GM12878 (cell line): ENCODE measurements around the gene STPG3. TPM values are rescaled to one million over a fixed set of nuclear protein-coding genes. Genes with fewer than 3 reads are reported as not detected.

Source experiments
- ATAC-seq: fragments of 200-7000 bp; cut with Tn5 transposase; 3 replicates; pipeline ENCODE4 v1.9.1; 2020; ENCODE audit warnings: mild to moderate bottlenecking, moderate library complexity
- BruUV-seq: library from RNA; stranded (reverse); fragments of 400-500 nt; replicated peaks from 2 replicates; lab custom pipeline; 2021; lab: Mats Ljungman, UMichigan
- CTCF ChIA-PET: fragments of 300-600 bp; sonication (Branson Sonifier 250); formaldehyde crosslinking; extraction: SDS; loops from one replicate; lab custom pipeline; 2021; ENCODE audit warnings: inconsistent platforms; lab: Yijun Ruan, JAX
- POLR2A ChIA-PET: fragments of 350-600 bp; formaldehyde crosslinking; extraction: SDS; loops from one replicate; lab custom pipeline; 2021; ENCODE audit warnings: inconsistent platforms; lab: Charles Lee
- RAD21 ChIA-PET: fragments of 300-600 bp; sonication (Branson Sonifier 250); formaldehyde crosslinking; loops from one replicate; lab custom pipeline; 2023; ENCODE audit warnings: antibody characterized with exemption; ENCODE audit not compliant: unreplicated experiment; lab: Charles Lee
- SMC1A ChIA-PET: fragments of 300-600 bp; sonication (Branson Sonifier 250); formaldehyde crosslinking; loops from one replicate; lab custom pipeline; 2023; ENCODE audit not compliant: unreplicated experiment, uncharacterized antibody; lab: Charles Lee
- DNase-seq: peaks from one replicate; pipeline ENCODE4 v3.0.0-alpha.2; 2011; ENCODE audit warnings: low read depth, low spot score
- FAIRE-seq: peaks from 3 replicates; lab custom pipeline; 2011; peaks lifted over from hg19 to GRCh38; lab: Jason Lieb, UNC
- H2AFZ ChIP-seq: 2 replicates; pipeline ENCODE4 v1.6.0; 2011; ENCODE audit warnings: low read depth, low read length, control low read depth; ENCODE audit not compliant: control insufficient read depth
- H3K27ac ChIP-seq: 2 replicates; pipeline ENCODE4 v1.5.1; 2011; ENCODE audit warnings: control low read depth; ENCODE audit not compliant: control insufficient read depth, insufficient read depth
- H3K27me3 ChIP-seq, 2 experiments: replicated peaks in 1 of 2; 2 replicates each; pipeline versions ENCODE4 v1.6.0 to v1.6.1; 2011; ENCODE audit warnings: low read length in 1 of 2; ENCODE audit not compliant: control insufficient read depth in 2 of 2, insufficient read depth in 2 of 2
- H3K36me3 ChIP-seq, 2 experiments: 2 replicates each; pipeline ENCODE4 v1.5.1; 2011; ENCODE audit warnings: low read length in 1 of 2; ENCODE audit not compliant: control insufficient read depth in 2 of 2, insufficient read depth in 2 of 2
- H3K4me1 ChIP-seq: 2 replicates; pipeline ENCODE4 v1.6.1; 2011; ENCODE audit warnings: mild to moderate bottlenecking, low read length, moderate library complexity, mixed read lengths; ENCODE audit not compliant: control insufficient read depth, insufficient read depth
- H3K4me2 ChIP-seq: 2 replicates; pipeline ENCODE4 v1.6.0; 2011; ENCODE audit warnings: control low read depth; ENCODE audit not compliant: control insufficient read depth, insufficient read depth
- H3K4me3 ChIP-seq: fragments of 200-600 bp; sonication (generic); 2 replicates; pipeline ENCODE4 v1.5.1; 2016
- H3K79me2 ChIP-seq: 2 replicates; pipeline ENCODE4 v1.6.0; 2011; ENCODE audit warnings: low read length; ENCODE audit not compliant: control insufficient read depth, insufficient read depth
- H3K9ac ChIP-seq: 2 replicates; pipeline ENCODE4 v1.8.0; 2011; ENCODE audit warnings: low read length, control low read depth, mixed read lengths; ENCODE audit not compliant: control insufficient read depth, insufficient read depth
- H3K9me3 ChIP-seq: replicated peaks from 3 replicates; pipeline ENCODE4 v1.5.1; 2011; ENCODE audit warnings: mild to moderate bottlenecking, low read length; ENCODE audit not compliant: control insufficient read depth, insufficient read depth
- H4K20me1 ChIP-seq: 2 replicates; pipeline ENCODE4 v1.6.0; 2011; ENCODE audit not compliant: control insufficient read depth, insufficient read depth
- CHD2 ChIP-seq: IDR thresholded peaks from 2 replicates; pipeline ENCODE4 v1.6.1; 2011; ENCODE audit warnings: low read depth, low read length, improper control_type of control experiment, borderline replicate concordance
- E2F4 ChIP-seq: IDR thresholded peaks from 2 replicates; pipeline ENCODE4 v1.6.1; 2012; ENCODE audit warnings: low read depth, low read length, improper control_type of control experiment
- MYB ChIP-seq: fragments of 150-350 bp; IDR thresholded peaks from 2 replicates; pipeline ENCODE4 v1.6.1; 2014; ENCODE audit warnings: mild to moderate bottlenecking, low read depth, low read length, borderline replicate concordance
- PAX8 ChIP-seq: fragments of 450-650 bp; IDR thresholded peaks from 2 replicates; pipeline ENCODE4 v1.6.1; 2017; ENCODE audit warnings: mild to moderate bottlenecking, moderate library complexity
- POLR2A ChIP-seq: IDR thresholded peaks from 2 replicates; pipeline ENCODE4 v1.6.1; 2011; ENCODE audit warnings: low read depth, mild to moderate bottlenecking, low read length
- SIX5 ChIP-seq: IDR thresholded peaks from 2 replicates; pipeline ENCODE4 v1.6.1; 2011; ENCODE audit warnings: mild to moderate bottlenecking, low read depth, low read length, moderate library complexity; ENCODE audit not compliant: severe bottlenecking
- TARDBP ChIP-seq: IDR thresholded peaks from 2 replicates; pipeline ENCODE4 v1.6.1; 2016; ENCODE audit warnings: borderline replicate concordance
- YBX1 ChIP-seq: fragments of 450-650 bp; IDR thresholded peaks from 2 replicates; pipeline ENCODE4 v1.6.1; 2016; ENCODE audit warnings: antibody characterized with exemption
- ZNF217 ChIP-seq: fragments of 450-650 bp; IDR thresholded peaks from 2 replicates; pipeline ENCODE4 v1.6.1; 2017; ENCODE audit warnings: antibody characterized with exemption, mild to moderate bottlenecking
- ZNF274 ChIP-seq: IDR thresholded peaks from one replicate; pipeline ENCODE4 v1.8.0; 2011; ENCODE audit not compliant: insufficient read length, insufficient read depth
- WGBS: methylation state at CpG from one replicate; pipeline ENCODE4 v1.1.6; 2016; ENCODE audit warnings: low lambda C conversion rate; ENCODE audit not compliant: insufficient replicate concordance, insufficient coverage; ENCODE audit errors: missing lambda C conversion rate; 5-methylcytosine and 5-hydroxymethylcytosine counted together
- in situ Hi-C: fragments of 300-500 bp; cut with MboI; formaldehyde crosslinking; loops from 9 replicates; pipeline ENCODE4 v1.14.3; 2018; ENCODE audit warnings: mixed read lengths
- intact Hi-C: fragments of 100-400 bp; cut with micrococcal nuclease; formaldehyde crosslinking; loops from one replicate; pipeline ENCODE4 v1.14.2; 2022; ENCODE audit not compliant: unreplicated experiment
- polyA plus RNA-seq, 11 experiments: library from polyadenylated mRNA; depleted of rRNA in 4 of 11; unstranded in 6 of 11; stranded (reverse) in 5 of 11; fragments of >200 nt; fragmentation: Nextera tagmentation in 4 of 11; fragmentation: Illumina TruSeq in 1 of 11; extraction: Ambion mirVana in 4 of 11; extraction: Trizol in 1 of 11; gene quantifications; 1 replicate in 1 of 11; 2 replicates in 10 of 11; pipeline versions ENCODE4 v1.2.1 to v1.2.3, GENCODE V29; 2011 to 2016; ENCODE audit warnings: inconsistent platforms in 2 of 11, missing spikeins in 2 of 11, low read depth in 1 of 11
- total RNA-seq, 4 experiments: library from RNA; depleted of rRNA in 3 of 4; stranded (reverse); fragments of >200 nt in 3 of 4; fragmentation: Illumina TruSeq in 1 of 4; extraction: Trizol in 1 of 4; gene quantifications; 2 replicates each; pipeline versions ENCODE4 v1.2.1 to v1.2.3, GENCODE V29; 2013 to 2021
- TF ChIP-seq, protein P1 (sequence below): IDR thresholded peaks from 2 replicates; pipeline ENCODE4 v1.6.1; 2011; ENCODE audit warnings: low read depth, mild to moderate bottlenecking, low read length, moderate library complexity, borderline replicate concordance; ENCODE audit errors: extremely low read depth
- TF ChIP-seq, protein P2 (sequence below): IDR thresholded peaks from 2 replicates; pipeline ENCODE4 v1.6.1; 2011; ENCODE audit warnings: low read depth, low read length, improper control_type of control experiment, borderline replicate concordance
- TF ChIP-seq, protein P3 (sequence below): fragments of 150-350 bp; IDR thresholded peaks from 2 replicates; pipeline ENCODE4 v1.6.1; 2014; ENCODE audit warnings: mild to moderate bottlenecking, low read depth, low read length

STPG3 gene
- total and polyA plus RNA-seq, 10 of the 15 experiments (the other 5 are each of a cell fraction or from before 2014, with no cell fraction given), result not detected

DNA sequence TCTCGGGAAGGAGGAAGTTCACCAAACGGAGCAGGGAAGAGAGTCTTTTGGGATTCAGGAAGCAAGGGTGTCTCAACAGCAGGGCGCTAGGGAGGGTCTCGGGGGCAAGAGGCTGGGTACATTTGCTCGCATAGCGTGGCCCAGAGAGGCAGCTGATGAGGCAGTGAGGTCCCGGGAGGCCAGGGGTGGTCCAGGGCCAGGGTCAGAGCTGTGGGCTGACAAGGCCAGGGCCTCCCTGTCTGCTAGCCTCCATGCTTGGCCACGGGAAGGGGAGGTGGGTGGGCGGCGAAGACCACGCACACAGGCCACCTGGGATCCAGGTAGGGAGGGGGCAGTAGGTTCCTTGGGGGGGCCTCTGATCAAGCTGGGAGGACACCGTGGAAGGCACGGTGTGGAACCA is 39.6 kb upstream of the STPG3 start:
- FAIRE-seq (no peak), DNase-seq (no peak), ATAC-seq (no peak)
- Histone ChIP-seq H3K4me3 (no peak overlapping the region), H3K4me1 (peaks cover 5% of the 10 kb centered on the region), H3K36me3 (peaks cover 0 to 4% of the 10 kb centered on the region in 2 experiments; a peak in 3 of 4 replicates), H3K9me3 (no peaks in the 10 kb centered on the region), H2AFZ (no peak overlapping the region), H3K27me3 (no peaks in the 10 kb centered on the region), H4K20me1 (no peaks in the 10 kb centered on the region), H3K9ac (no peak overlapping the region), H3K79me2 (peaks cover 9% of the 10 kb centered on the region), H3K4me2 (no peak overlapping the region), H3K27ac (no peak overlapping the region)
- ChIA-PET SMC1A (no interaction called here), POLR2A (no interaction called here), RAD21 (interaction anchor here (1.0 kb wide), 1 partner anchor 12 kb away, joined by 4 read pairs; no protein-coding TSS in a partner anchor), CTCF (no interaction called here)
- BruUV-seq, result no TSS peak
- 86% methylated on average over 13 of the region's 13 CpGs for WGBS
- intact Hi-C loops, result no loop called here
- TF ChIP-seq CHD2 (no peak), POLR2A (peak; percentile 56; the same call in 1 of the 2 replicates), ZNF274 (no peak), ZNF217 (no peak), SIX5 (no peak)
- in situ Hi-C loops, result no loop called here

DNA sequence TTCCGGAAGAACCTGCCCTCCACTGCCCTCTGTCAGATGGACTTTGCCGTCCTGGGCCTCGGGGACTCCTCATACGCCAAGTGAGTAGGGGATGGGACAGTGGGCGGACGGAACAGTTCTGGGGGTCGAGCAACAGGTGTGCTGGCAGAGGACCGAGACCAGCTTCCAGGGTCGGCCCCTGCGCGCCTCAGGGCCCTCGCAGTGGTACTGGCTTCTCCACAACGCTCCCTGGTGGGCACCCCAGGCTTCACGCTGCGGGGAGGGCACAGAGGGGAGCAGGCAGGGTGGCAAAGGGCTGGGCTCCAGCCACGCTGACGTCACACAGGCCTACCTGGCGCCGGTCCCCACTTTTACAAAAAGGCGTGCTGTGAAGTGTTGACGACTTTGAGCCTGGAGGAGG is 38.6 kb upstream of the STPG3 start:
- Histone ChIP-seq H3K4me2 (no peak overlapping the region), H3K9me3 (no peaks in the 10 kb centered on the region), H3K4me3 (no peak overlapping the region), H3K79me2 (no peaks in the 10 kb centered on the region; the same call in 1 of the 2 replicates), H3K27ac (no peak overlapping the region), H3K27me3 (no peaks in the 10 kb centered on the region), H3K4me1 (no peaks in the 10 kb centered on the region), H4K20me1 (no peaks in the 10 kb centered on the region), H3K36me3 (peaks cover 0 to 4% of the 10 kb centered on the region in 2 experiments; a peak in 3 of 4 replicates), H2AFZ (no peak overlapping the region), H3K9ac (no peak overlapping the region)
- ChIA-PET SMC1A (no interaction called here), CTCF (no interaction called here), POLR2A (interaction anchor here (0.5 kb wide), 1 partner anchor 80 kb away, joined by 3 read pairs; no protein-coding TSS in a partner anchor), RAD21 (interaction anchor here (1.0 kb wide), 1 partner anchor 11 kb away, joined by 4 read pairs; no protein-coding TSS in a partner anchor)
- WGBS, result 95% methylated on average over 21 of the region's 21 CpGs
- DNase-seq (no peak), ATAC-seq (peak; percentile 29; the same call in 2 of the 3 replicates), FAIRE-seq (no peak)
- intact Hi-C loops, result no loop called here
- in situ Hi-C loops, result no loop called here
- no TSS peak for BruUV-seq
- TF ChIP-seq YBX1, result no peak
- TF ChIP-seq, protein P1, sequence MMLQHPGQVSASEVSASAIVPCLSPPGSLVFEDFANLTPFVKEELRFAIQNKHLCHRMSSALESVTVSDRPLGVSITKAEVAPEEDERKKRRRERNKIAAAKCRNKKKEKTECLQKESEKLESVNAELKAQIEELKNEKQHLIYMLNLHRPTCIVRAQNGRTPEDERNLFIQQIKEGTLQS, result no peak
- TF ChIP-seq, protein P2, sequence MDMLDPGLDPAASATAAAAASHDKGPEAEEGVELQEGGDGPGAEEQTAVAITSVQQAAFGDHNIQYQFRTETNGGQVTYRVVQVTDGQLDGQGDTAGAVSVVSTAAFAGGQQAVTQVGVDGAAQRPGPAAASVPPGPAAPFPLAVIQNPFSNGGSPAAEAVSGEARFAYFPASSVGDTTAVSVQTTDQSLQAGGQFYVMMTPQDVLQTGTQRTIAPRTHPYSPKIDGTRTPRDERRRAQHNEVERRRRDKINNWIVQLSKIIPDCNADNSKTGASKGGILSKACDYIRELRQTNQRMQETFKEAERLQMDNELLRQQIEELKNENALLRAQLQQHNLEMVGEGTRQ, result no peak
- TF ChIP-seq TARDBP, result no peak
- TF ChIP-seq E2F4, result no peak
- no peak for TF ChIP-seq PAX8
- no peak for TF ChIP-seq MYB
- TF ChIP-seq, protein P3, sequence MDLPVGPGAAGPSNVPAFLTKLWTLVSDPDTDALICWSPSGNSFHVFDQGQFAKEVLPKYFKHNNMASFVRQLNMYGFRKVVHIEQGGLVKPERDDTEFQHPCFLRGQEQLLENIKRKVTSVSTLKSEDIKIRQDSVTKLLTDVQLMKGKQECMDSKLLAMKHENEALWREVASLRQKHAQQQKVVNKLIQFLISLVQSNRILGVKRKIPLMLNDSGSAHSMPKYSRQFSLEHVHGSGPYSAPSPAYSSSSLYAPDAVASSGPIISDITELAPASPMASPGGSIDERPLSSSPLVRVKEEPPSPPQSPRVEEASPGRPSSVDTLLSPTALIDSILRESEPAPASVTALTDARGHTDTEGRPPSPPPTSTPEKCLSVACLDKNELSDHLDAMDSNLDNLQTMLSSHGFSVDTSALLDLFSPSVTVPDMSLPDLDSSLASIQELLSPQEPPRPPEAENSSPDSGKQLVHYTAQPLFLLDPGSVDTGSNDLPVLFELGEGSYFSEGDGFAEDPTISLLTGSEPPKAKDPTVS, result no peak
